GM20431 (cell line): Measurements from ENCODE around the gene NOX1.
"Not testable (repeated sequence)": the region's sequence is repeated elsewhere in the genome, so short reads cannot be mapped to it uniquely, and the experiment has no call there.

Source experiments
- in situ Hi-C: fragments of 300-500 bp; cut with MseI, MboI; formaldehyde crosslinking; loops from one replicate; pipeline ENCODE4 v1.15.0; 2020; ENCODE audit warnings: low sequenced_read_pairs; ENCODE audit not compliant: unreplicated experiment

The NOX1 gene

GRCh38 chrX:100819837-100820666 lies 54.1 kb downstream of the NOX1 start, which contains the start of gene CSTF2:
Gene CSTF2, plus strand, starts transcription at chrX:100820391. Its CDS starts 26 bp downstream, at chrX:100820417.
- in situ Hi-C loops: no loop called here

- in situ Hi-C loops: no loop called here
These were observed 54.7 kb downstream of the NOX1 start for GRCh38 chrX:100819534-100819836.

GRCh38 chrX:100817340-100817739 lies 56.8 kb downstream of the NOX1 start:
- in situ Hi-C loops: no loop called here

- in situ Hi-C loops: no loop called here
These were observed 61.7 kb downstream of the NOX1 start for GRCh38 chrX:100812216-100813158.

- in situ Hi-C loops: not testable (repeated sequence)
These were observed 65.9 kb downstream of the NOX1 start for GRCh38 chrX:100808265-100808664.

- in situ Hi-C loops: no loop called here
These were observed 69.4 kb downstream of the NOX1 start for GRCh38 chrX:100804780-100805179.

GRCh38 chrX:100802843-100803242 lies 71.3 kb downstream of the NOX1 start:
- in situ Hi-C loops: no loop called here

GRCh38 chrX:100798484-100799214 lies 75.5 kb downstream of the NOX1 start:
- in situ Hi-C loops: no loop called here

- in situ Hi-C loops: no loop called here
These were observed 76.8 kb downstream of the NOX1 start for GRCh38 chrX:100797359-100797758.

- in situ Hi-C loops: not testable (repeated sequence)
These were observed 77.8 kb downstream of the NOX1 start for GRCh38 chrX:100796371-100796770.
